T-helper 17 cell (primary cell): ENCODE data around the gene DUOX2. TPM values are rescaled to one million over a fixed set of nuclear protein-coding genes. Genes with fewer than 3 reads are reported as not detected.

Experiments
- ATAC-seq: fragments of 150-1000 bp; cut with Tn5 transposase; 2 replicates; pipeline ENCODE4 v1.10.0; 2021; ENCODE audit warnings: mild to moderate bottlenecking, moderate library complexity
- DNase-seq, 3 donors: peaks; one replicate each; pipeline versions ENCODE4 v3.0.0 to v3.0.0-alpha.2; 2020 to 2021
- H3K9me3 ChIP-seq: one replicate; pipeline ENCODE4 v1.7.0; 2013; ENCODE audit warnings: low read length, mild to moderate bottlenecking; ENCODE audit not compliant: control insufficient read depth, poor library complexity, severe bottlenecking
- H3K27ac Mint-ChIP-seq: one replicate; pipeline ENCODE4 v1.8.0; 2022; ENCODE audit warnings: mild to moderate bottlenecking, moderate library complexity, mixed read lengths
- H3K27me3 Mint-ChIP-seq: one replicate; pipeline ENCODE4 v1.8.0; 2022; ENCODE audit warnings: mixed read lengths
- H3K36me3 Mint-ChIP-seq: one replicate; pipeline ENCODE4 v1.8.0; 2022; ENCODE audit warnings: low read depth, mixed read lengths
- H3K4me1 Mint-ChIP-seq: one replicate; pipeline ENCODE4 v1.8.0; 2022; ENCODE audit warnings: mild to moderate bottlenecking, mixed read lengths
- H3K4me3 Mint-ChIP-seq: one replicate; pipeline ENCODE4 v1.8.0; 2022; ENCODE audit warnings: mild to moderate bottlenecking, moderate library complexity, mixed read lengths
- total RNA-seq, 4 donors: library from RNA in 2 of 4; stranded (reverse) in 2 of 4; gene quantifications; one replicate each; pipeline ENCODE4 v1.2.3 and lab custom pipeline; 2022 to 2026

DUOX2 gene
- total RNA-seq, 2 donors from 2014 or later: 0.27 TPM; not detected in 1

GRCh38 chr15:45099549-45100165, 14.3 kb downstream of the DUOX2 start:
- DNase-seq (no peak), ATAC-seq (no peak)
- H3K4me3 Mint-ChIP-seq: no peak overlapping the region
- no peaks in the 10 kb centered on the region for H3K9me3 ChIP-seq
- H3K27me3 Mint-ChIP-seq: peaks cover 47% of the 10 kb centered on the region
- H3K36me3 Mint-ChIP-seq: no peaks in the 10 kb centered on the region
- H3K27ac Mint-ChIP-seq: no peak overlapping the region
- H3K4me1 Mint-ChIP-seq: peaks cover 2% of the 10 kb centered on the region

- Mint-ChIP-seq H3K4me3 (no peak overlapping the region), H3K27me3 (peaks cover 26% of the 10 kb centered on the region), H3K27ac (no peak overlapping the region), H3K4me1 (peaks cover 2% of the 10 kb centered on the region), H3K36me3 (no peaks in the 10 kb centered on the region)
- no peak for DNase-seq
- H3K9me3 ChIP-seq: no peaks in the 10 kb centered on the region
- ATAC-seq: no peak
Observed at GRCh38 chr15:45097466-45097865, 16.5 kb downstream of the DUOX2 start.

DNA sequence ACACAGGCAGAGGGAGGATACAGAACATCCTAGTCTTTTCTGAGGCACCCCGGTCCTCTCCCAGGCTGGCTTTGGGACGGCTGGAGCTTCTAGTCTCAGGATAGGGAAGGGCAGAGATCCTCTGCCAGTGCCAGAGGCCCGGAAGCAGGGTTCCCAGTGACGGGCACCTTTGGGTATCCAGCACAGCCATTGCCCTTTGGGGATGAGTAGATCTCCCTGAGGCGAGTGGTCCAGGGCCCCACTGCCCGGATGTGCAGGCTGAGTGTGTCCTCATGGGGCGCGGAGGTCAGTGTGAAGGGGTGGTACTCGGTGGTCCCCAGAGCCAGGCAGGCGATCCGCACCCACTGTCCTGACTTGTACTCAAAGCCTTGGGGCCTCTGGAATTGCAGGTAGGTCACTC, 18.3 kb downstream of the DUOX2 start:
- no peak for ATAC-seq
- no peaks in the 10 kb centered on the region for H3K36me3 Mint-ChIP-seq
- no peaks in the 10 kb centered on the region for H3K9me3 ChIP-seq
- peaks cover 22% of the 10 kb centered on the region for H3K27me3 Mint-ChIP-seq
- no peak overlapping the region for H3K4me3 Mint-ChIP-seq
- peaks cover 1% of the 10 kb centered on the region for H3K4me1 Mint-ChIP-seq
- DNase-seq: no peak
- no peak overlapping the region for H3K27ac Mint-ChIP-seq

GRCh38 chr15:45094358-45094730, 19.6 kb downstream of the DUOX2 start:
- DNase-seq (no peak), ATAC-seq (no peak)
- peaks cover 28% of the 10 kb centered on the region for H3K27me3 Mint-ChIP-seq
- peaks cover 6% of the 10 kb centered on the region for H3K36me3 Mint-ChIP-seq
- H3K27ac Mint-ChIP-seq: no peak overlapping the region
- no peaks in the 10 kb centered on the region for H3K4me1 Mint-ChIP-seq
- H3K9me3 ChIP-seq: no peaks in the 10 kb centered on the region
- no peak overlapping the region for H3K4me3 Mint-ChIP-seq

- no peaks in the 10 kb centered on the region for H3K9me3 ChIP-seq
Observed at GRCh38 chr15:45093622-45094357, 20.2 kb downstream of the DUOX2 start.

DNA sequence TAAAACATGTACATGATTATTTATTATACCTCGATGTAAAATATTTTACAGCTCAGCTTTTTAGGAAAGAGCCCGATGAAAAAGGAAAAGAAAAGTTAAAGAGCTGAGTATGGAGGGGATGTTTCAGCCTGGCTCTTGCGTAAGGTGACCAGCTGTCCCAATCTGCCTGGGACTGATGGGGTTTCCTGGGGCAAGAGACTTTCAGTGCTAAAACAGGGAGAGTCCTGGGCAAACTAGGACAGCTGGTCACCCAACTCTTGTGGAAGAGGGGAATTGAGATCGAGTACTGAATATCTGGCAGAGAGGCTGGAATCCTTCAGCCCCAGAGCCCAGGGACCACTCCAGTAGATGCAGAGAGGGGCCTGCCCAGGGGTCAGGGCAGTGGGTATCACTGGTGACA, 21.0 kb downstream of the DUOX2 start:
- no peak overlapping the region for H3K27ac Mint-ChIP-seq
- H3K4me3 Mint-ChIP-seq: no peak overlapping the region
- no peak for DNase-seq
- ATAC-seq: no peak
- H3K36me3 Mint-ChIP-seq: peaks cover 6% of the 10 kb centered on the region
- no peaks in the 10 kb centered on the region for H3K4me1 Mint-ChIP-seq
- H3K9me3 ChIP-seq: no peaks in the 10 kb centered on the region
- H3K27me3 Mint-ChIP-seq: peaks cover 38% of the 10 kb centered on the region

More at GRCh38 chr15:45093622-45094357, 20.2 kb downstream of the DUOX2 start:
- ATAC-seq (no peak), DNase-seq (no peak)
- Mint-ChIP-seq H3K4me1 (no peaks in the 10 kb centered on the region), H3K27me3 (peaks cover 30% of the 10 kb centered on the region), H3K27ac (no peak overlapping the region), H3K4me3 (no peak overlapping the region), H3K36me3 (peaks cover 6% of the 10 kb centered on the region)

DNA sequence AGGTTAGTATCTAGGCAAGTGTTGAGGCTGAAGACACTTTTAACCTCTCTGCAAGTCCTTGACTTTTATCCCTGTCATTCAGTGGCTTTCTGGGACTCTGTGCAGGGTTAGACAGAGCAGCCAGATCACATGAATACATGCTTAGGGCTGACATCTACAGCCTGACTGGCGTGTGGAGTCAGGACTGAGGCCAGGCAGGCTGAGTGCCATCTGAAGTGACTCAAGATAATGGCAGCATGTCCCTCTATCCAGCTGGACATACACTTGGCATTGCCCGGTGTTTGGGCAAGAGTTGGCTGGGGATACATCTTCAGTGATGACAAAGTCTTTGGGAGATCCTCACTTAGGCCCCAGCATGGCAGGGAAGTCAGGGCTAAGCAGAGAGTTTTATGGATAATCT, 22.4 kb downstream of the DUOX2 start:
- H3K4me1 Mint-ChIP-seq: no peaks in the 10 kb centered on the region
- H3K9me3 ChIP-seq: no peaks in the 10 kb centered on the region
- no peak overlapping the region for H3K27ac Mint-ChIP-seq
- H3K36me3 Mint-ChIP-seq: peaks cover 6% of the 10 kb centered on the region
- no peak for ATAC-seq
- H3K27me3 Mint-ChIP-seq: peaks cover 51% of the 10 kb centered on the region
- no peak overlapping the region for H3K4me3 Mint-ChIP-seq
- DNase-seq: no peak

DNA sequence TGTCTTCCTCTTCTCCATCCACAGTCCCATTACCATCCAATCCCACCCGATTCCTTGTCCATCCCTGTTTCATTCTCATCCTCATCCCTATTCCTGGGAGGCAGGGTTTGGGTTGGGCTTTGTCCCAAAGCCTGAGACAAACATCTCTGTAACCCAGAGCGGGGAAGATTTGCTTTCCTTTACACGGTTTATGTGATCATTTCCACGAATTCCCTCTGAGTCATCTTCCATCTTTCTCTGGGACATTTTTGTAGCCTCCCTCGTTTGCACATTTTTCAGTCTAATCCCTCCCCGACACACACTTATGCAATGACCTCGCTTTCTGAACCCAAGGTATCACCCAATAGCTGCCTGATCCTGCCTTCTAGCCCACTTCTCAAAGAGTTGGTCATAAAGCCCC, 22.8 kb downstream of the DUOX2 start:
- ATAC-seq (no peak), DNase-seq (no peak)
- peaks cover 6% of the 10 kb centered on the region for H3K36me3 Mint-ChIP-seq
- H3K27ac Mint-ChIP-seq: no peak overlapping the region
- peaks cover 51% of the 10 kb centered on the region for H3K27me3 Mint-ChIP-seq
- no peaks in the 10 kb centered on the region for H3K4me1 Mint-ChIP-seq
- H3K4me3 Mint-ChIP-seq: peak overlapping the region; percentile 16
- no peaks in the 10 kb centered on the region for H3K9me3 ChIP-seq

GRCh38 chr15:45089712-45090373, 24.1 kb downstream of the DUOX2 start:
- no peaks in the 10 kb centered on the region for H3K9me3 ChIP-seq
- no peak for DNase-seq
- no peak for ATAC-seq
- Mint-ChIP-seq H3K36me3 (peaks cover 6% of the 10 kb centered on the region), H3K4me3 (no peak overlapping the region), H3K4me1 (no peaks in the 10 kb centered on the region), H3K27ac (no peak overlapping the region), H3K27me3 (peaks cover 57% of the 10 kb centered on the region)

DNA sequence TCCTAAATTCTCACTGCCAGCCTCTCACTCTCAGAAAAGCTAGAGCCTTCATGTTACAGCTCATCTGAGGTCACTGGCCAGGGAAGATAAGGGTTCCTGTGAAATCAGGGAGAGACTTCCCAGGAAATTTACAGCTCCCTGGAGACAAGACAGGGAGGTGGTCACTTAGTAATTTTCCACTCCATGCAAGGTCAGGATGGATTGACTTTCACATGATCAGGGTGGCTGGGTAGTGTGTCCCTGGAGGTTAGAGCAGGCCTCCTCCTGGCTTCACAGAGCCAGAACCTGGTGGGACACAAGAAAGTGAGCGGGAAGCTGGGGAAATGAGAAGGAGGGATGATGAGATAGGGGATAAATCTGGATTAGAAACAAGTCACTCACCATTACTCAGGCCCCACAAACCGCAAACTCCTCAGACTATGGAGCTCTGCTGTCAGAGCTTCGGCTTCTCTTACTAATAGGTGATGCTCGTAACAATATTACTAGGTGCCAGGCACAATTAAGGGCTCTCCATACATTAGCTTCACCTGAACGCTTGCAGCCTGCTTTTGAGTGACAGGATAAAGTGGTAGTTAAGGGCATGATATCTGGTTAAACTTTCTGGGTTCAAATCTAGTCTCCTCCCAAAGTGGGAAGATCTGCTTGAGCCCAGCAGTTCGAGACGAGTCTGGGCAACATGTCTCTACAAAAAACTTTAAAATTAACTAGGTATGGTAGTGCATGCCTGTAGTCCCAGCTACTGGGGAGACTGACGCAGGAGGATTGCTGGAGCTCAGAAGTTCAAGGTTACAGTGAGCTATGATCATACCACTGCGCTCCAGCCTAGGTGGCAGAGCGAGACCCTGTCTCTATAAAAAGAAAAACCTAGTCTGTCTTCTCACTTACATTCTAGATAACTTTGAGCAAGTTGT, 24.9 kb downstream of the DUOX2 start:
- H3K9me3 ChIP-seq: no peaks in the 10 kb centered on the region
- H3K27me3 Mint-ChIP-seq: peaks cover 63% of the 10 kb centered on the region
- no peak overlapping the region for H3K4me3 Mint-ChIP-seq
- DNase-seq: no peak
- ATAC-seq: no peak
- H3K27ac Mint-ChIP-seq: no peak overlapping the region
- H3K4me1 Mint-ChIP-seq: no peaks in the 10 kb centered on the region
- peaks cover 6% of the 10 kb centered on the region for H3K36me3 Mint-ChIP-seq

DNA sequence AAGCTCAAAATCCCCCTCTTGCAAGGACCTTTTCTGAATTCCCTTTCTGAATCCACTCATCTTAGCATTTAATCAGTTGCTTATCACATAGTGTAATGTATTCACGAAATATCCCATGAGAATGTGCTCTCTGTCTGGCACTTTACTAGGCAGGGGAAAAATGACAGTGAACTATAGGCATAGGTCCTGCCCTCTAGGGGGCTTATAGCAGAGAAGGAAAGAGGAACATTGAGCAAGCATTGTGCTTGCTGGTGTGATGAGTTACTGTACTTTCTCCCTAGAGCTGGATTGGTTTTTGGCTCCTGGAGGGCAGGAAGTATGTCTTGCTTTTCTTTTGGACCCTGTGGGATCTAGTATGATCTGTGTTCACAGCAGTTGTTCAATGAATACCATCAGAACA, 26.5 kb downstream of the DUOX2 start:
- Mint-ChIP-seq H3K27me3 (peaks cover 74% of the 10 kb centered on the region), H3K4me1 (no peaks in the 10 kb centered on the region), H3K27ac (no peak overlapping the region), H3K4me3 (no peak overlapping the region), H3K36me3 (peaks cover 6% of the 10 kb centered on the region)
- no peak for DNase-seq
- ATAC-seq: no peak
- H3K9me3 ChIP-seq: no peaks in the 10 kb centered on the region

DNA sequence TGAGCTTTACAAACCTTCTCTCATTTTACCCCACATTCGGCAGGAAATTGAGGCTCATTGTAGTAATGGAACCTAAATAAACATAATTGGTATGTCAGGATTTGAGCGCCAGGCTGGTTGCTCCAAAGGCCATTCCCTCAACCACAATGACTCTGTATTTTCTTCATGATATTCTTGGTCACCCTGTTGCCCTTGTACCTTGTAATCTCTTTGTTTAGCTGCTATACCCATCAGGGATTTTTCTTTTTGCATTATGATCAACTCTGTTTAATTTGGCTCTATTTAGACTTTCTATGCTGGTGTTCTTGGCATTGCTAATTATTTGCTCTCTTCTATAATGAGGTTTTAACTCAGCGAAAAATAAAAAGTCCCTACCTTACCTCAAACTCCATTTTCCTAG, 29.8 kb downstream of the DUOX2 start:
- no peaks in the 10 kb centered on the region for H3K9me3 ChIP-seq
- Mint-ChIP-seq H3K36me3 (no peaks in the 10 kb centered on the region), H3K4me3 (no peak overlapping the region), H3K4me1 (no peaks in the 10 kb centered on the region), H3K27ac (no peak overlapping the region), H3K27me3 (peaks cover 48% of the 10 kb centered on the region)
- no peak for ATAC-seq
- no peak for DNase-seq

- H3K27me3 Mint-ChIP-seq: peaks cover 38% of the 10 kb centered on the region
- H3K36me3 Mint-ChIP-seq: no peaks in the 10 kb centered on the region
- H3K27ac Mint-ChIP-seq: no peak overlapping the region
- H3K4me1 Mint-ChIP-seq: no peaks in the 10 kb centered on the region
- H3K9me3 ChIP-seq: no peaks in the 10 kb centered on the region
- no peak overlapping the region for H3K4me3 Mint-ChIP-seq
- DNase-seq: no peak
- ATAC-seq: no peak
Observed at GRCh38 chr15:45083223-45083622, 30.7 kb downstream of the DUOX2 start.
